Panc1 (cell line): Measurements from ENCODE around the gene NT5C2. TPM values are rescaled to one million over a fixed set of nuclear protein-coding genes. Genes with fewer than 3 reads are reported as not detected.

Source experiments
- ATAC-seq: fragments of 200-7000 bp; cut with Tn5 transposase; 2 replicates; pipeline ENCODE4 v1.9.1; 2020; ENCODE audit warnings: mild to moderate bottlenecking, moderate library complexity
- BruUV-seq: library from RNA; stranded (reverse); fragments of 400-500 nt; replicated peaks from 2 replicates; lab custom pipeline; 2021; lab: Mats Ljungman, UMichigan
- CTCF ChIA-PET: fragments of 300-600 bp; sonication (Branson Sonifier 250); formaldehyde crosslinking; loops from one replicate; lab custom pipeline; 2022; ENCODE audit warnings: antibody characterized with exemption; lab: Charles Lee
- POLR2A ChIA-PET: fragments of 300-600 bp; sonication (Branson Sonifier 250); formaldehyde crosslinking; loops from one replicate; lab custom pipeline; 2022; ENCODE audit warnings: antibody characterized with exemption; lab: Charles Lee
- DNase-seq: peaks from one replicate; pipeline ENCODE4 v3.0.0-alpha.2; 2010; ENCODE audit warnings: low read depth, low spot score
- H3K27ac ChIP-seq: 2 replicates; pipeline ENCODE4 v1.5.1; 2011; ENCODE audit warnings: mild to moderate bottlenecking, low read length, inconsistent platforms
- H3K27me3 ChIP-seq: fragments of 200-500 bp; sonication (Bioruptor generic); 2 replicates; pipeline ENCODE4 v1.6.0; 2014; ENCODE audit warnings: low read length, inconsistent platforms; ENCODE audit not compliant: control insufficient read depth, insufficient read depth
- H3K36me3 ChIP-seq: fragments of 200-500 bp; sonication (Bioruptor generic); 2 replicates; pipeline ENCODE4 v1.5.1; 2014; ENCODE audit warnings: inconsistent platforms, mild to moderate bottlenecking, low read length, moderate library complexity; ENCODE audit not compliant: control insufficient read depth, insufficient read depth
- H3K4me1 ChIP-seq: 2 replicates; pipeline ENCODE4 v1.5.1; 2011; ENCODE audit warnings: inconsistent platforms, mild to moderate bottlenecking, low read length, moderate library complexity; ENCODE audit not compliant: control insufficient read depth, insufficient read depth
- H3K4me3 ChIP-seq, 2 experiments: 2 replicates each; pipeline ENCODE4 v1.5.1; 2011 to 2012; ENCODE audit warnings: low read depth in 2 of 2, low read length in 2 of 2, mild to moderate bottlenecking in 2 of 2, inconsistent platforms in 1 of 2, moderate library complexity in 1 of 2
- H3K9me3 ChIP-seq: fragments of 200-500 bp; sonication (Bioruptor generic); 2 replicates; pipeline ENCODE4 v1.5.1; 2014; ENCODE audit warnings: low read depth, mild to moderate bottlenecking, inconsistent platforms, low read length, moderate library complexity; ENCODE audit not compliant: control insufficient read depth, insufficient read depth
- CTCF ChIP-seq: fragments of 450-650 bp; IDR thresholded peaks from 2 replicates; pipeline ENCODE4 v1.5.1; 2017; ENCODE audit warnings: mild to moderate bottlenecking
- POLR2AphosphoS5 ChIP-seq: IDR thresholded peaks from 2 replicates; pipeline ENCODE4 v1.6.1; 2012; ENCODE audit warnings: mild to moderate bottlenecking, low read depth, low read length, moderate library complexity
- SIN3A ChIP-seq: IDR thresholded peaks from 2 replicates; pipeline ENCODE4 v1.6.1; 2012; ENCODE audit warnings: low read depth, mild to moderate bottlenecking, low read length, moderate library complexity, borderline replicate concordance; ENCODE audit not compliant: insufficient read depth
- TCF7L2 ChIP-seq: IDR thresholded peaks from 2 replicates; pipeline ENCODE4 v1.6.1; 2011; ENCODE audit warnings: mild to moderate bottlenecking, low read depth, low read length, inconsistent platforms
- in situ Hi-C: cut with HindIII; loops from 2 replicates; pipeline ENCODE4 v1.10.0; 2016; ENCODE audit warnings: low sequenced_read_pairs, low pct_unique_long_range_greater_than_20kb
- intact Hi-C: fragments of 100-400 bp; cut with micrococcal nuclease; formaldehyde crosslinking; loops from one replicate; pipeline ENCODE4 v1.10.0; 2022; ENCODE audit not compliant: unreplicated experiment
- total RNA-seq: library from RNA; stranded (reverse); gene quantifications from one replicate; pipeline ENCODE4 v1.2.1, GENCODE V29; 2021; ENCODE audit not compliant: unreplicated experiment
- TF ChIP-seq, protein P1 (sequence below), 2 experiments: IDR thresholded peaks; 2 replicates each; pipeline ENCODE4 v1.6.1; 2011 to 2012; ENCODE audit warnings: low read depth in 2 of 2, control low read depth in 1 of 2, low read length in 1 of 2, mild to moderate bottlenecking in 1 of 2, moderate library complexity in 1 of 2; ENCODE audit not compliant: insufficient read depth in 1 of 2

Gene NT5C2
- total RNA-seq, 1 experiment from 2014 or later = 150 TPM

DNA sequence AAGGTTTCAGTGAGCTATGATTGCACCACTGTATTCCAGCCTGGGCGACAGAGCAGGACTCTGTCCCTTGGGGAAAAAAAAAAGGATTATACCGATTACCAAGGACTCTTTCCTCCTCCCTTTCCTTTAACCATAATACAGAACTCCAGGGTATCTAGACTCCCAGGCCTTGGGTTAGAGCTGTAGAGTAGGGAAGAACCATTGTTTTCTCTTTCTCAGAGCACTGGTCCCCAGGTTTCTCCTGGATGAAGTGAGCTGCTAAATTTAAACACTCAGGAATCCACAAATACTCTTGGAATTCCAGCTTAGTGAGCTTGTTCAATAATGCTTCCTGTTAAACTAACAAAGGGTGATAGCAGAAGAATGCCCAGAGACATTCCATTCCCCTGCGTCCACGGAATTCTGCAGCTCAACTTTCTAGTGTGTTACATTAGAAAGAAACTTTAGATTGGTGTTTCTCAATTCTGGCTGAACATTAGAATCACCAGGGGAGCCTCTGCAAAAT, 38.0 kb upstream of the NT5C2 start:
- Histone ChIP-seq H3K36me3 (no peaks in the 10 kb centered on the region), H3K4me3 (0 out of 4 replicates have a peak overlapping the region, but pooled peaks of 1 of the 2 experiments have one; percentile 13), H3K4me1 (peaks cover 56% of the 10 kb centered on the region), H3K9me3 (no peaks in the 10 kb centered on the region), H3K27me3 (no peaks in the 10 kb centered on the region), H3K27ac (peak overlapping the region; percentile 86)
- intact Hi-C loops = no loop called here
- CTCF ChIA-PET = interaction anchor here (1.0 to 1.4 kb wide), 2 partner anchors 13 to 40 kb away, joined by 5 to 13 read pairs; no protein-coding TSS in a partner anchor
- TF ChIP-seq POLR2AphosphoS5 = peak; percentile 84
- TF ChIP-seq SIN3A = no peak
- TF ChIP-seq, protein P1, sequence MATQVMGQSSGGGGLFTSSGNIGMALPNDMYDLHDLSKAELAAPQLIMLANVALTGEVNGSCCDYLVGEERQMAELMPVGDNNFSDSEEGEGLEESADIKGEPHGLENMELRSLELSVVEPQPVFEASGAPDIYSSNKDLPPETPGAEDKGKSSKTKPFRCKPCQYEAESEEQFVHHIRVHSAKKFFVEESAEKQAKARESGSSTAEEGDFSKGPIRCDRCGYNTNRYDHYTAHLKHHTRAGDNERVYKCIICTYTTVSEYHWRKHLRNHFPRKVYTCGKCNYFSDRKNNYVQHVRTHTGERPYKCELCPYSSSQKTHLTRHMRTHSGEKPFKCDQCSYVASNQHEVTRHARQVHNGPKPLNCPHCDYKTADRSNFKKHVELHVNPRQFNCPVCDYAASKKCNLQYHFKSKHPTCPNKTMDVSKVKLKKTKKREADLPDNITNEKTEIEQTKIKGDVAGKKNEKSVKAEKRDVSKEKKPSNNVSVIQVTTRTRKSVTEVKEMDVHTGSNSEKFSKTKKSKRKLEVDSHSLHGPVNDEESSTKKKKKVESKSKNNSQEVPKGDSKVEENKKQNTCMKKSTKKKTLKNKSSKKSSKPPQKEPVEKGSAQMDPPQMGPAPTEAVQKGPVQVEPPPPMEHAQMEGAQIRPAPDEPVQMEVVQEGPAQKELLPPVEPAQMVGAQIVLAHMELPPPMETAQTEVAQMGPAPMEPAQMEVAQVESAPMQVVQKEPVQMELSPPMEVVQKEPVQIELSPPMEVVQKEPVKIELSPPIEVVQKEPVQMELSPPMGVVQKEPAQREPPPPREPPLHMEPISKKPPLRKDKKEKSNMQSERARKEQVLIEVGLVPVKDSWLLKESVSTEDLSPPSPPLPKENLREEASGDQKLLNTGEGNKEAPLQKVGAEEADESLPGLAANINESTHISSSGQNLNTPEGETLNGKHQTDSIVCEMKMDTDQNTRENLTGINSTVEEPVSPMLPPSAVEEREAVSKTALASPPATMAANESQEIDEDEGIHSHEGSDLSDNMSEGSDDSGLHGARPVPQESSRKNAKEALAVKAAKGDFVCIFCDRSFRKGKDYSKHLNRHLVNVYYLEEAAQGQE (IDR thresholded peaks at IDR 0.05; ENCODE audit: insufficient read depth in 1 of 2, low read depth in 2 of 2, low read length in 1 of 2) = peak in 1 of 2 experiments; percentile 50; a peak in 1 of 4 replicates
- no peak for TF ChIP-seq CTCF
- peak; percentile 58 for TF ChIP-seq TCF7L2
- POLR2A ChIA-PET = interaction anchor here (0.5 to 2.0 kb wide), 8 partner anchors 10 to 495 kb away, joined by 3 to 26 read pairs (median 6); no protein-coding TSS in a partner anchor
- ATAC-seq (peak; percentile 86), DNase-seq (peak; percentile 97)
- BruUV-seq = no TSS peak
- in situ Hi-C loops = no loop called here

DNA sequence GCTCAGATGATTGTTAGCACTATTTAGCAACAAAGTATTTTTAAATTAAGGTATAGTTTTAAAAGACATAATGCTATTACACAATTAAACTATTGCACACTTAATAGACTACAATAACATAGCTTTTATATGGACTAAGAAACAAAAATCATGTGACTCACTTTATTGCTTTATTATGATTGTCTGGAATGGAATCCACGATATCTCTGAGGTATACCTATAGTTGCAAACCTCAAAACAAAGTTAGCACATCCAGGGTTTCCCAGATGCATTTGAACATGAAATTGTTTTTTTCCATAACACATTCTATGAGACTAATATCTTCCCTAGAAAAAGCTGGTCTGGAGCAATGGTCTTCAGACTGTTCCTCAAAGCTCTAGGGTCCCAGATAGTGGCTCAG, 34.3 kb upstream of the NT5C2 start:
- DNase-seq (no peak), ATAC-seq (no peak)
- Histone ChIP-seq H3K4me1 (peaks cover 41% of the 10 kb centered on the region), H3K9me3 (no peaks in the 10 kb centered on the region), H3K27me3 (no peaks in the 10 kb centered on the region), H3K36me3 (no peaks in the 10 kb centered on the region), H3K27ac (peak overlapping the region; percentile 83), H3K4me3 (no peak overlapping the region)
- BruUV-seq = no TSS peak
- in situ Hi-C loops (no loop called here), intact Hi-C loops (no loop called here)
- TF ChIP-seq CTCF (no peak), SIN3A (no peak), TCF7L2 (no peak), POLR2AphosphoS5 (no peak)
- TF ChIP-seq, protein P1 (IDR thresholded peaks at IDR 0.05; ENCODE audit: insufficient read depth in 1 of 2, low read depth in 2 of 2, low read length in 1 of 2) = no peak
- POLR2A ChIA-PET = interaction anchor here (0.7 kb wide), 1 partner anchor 35 kb away, joined by 5 read pairs; no protein-coding TSS in a partner anchor
- CTCF ChIA-PET = no interaction called here
